Measurements from ENCODE around the gene ATP8B4.
A peak's percentile ranks its signal among the peaks of the same experiment; 100 is the strongest.

ATP8B4 gene

DNA sequence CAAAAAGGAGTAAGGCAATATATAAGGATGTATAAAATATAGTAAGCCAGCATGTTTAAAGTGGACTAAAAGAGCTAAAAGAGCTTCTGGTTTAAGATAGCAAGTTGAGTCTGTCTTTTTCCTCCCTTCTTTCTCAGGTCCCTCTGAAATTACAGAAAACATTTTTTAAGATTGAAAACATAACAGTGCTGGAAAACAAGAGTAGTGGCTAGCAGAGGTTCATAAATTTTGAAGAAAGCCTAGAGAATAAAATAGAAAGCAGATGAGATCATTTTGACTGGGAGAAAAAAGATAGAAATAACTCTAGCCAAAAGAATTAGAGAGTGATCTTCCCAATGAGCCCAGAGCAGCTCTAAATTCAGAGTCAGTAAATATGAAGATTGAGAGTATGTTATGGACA lies 41.9 kb downstream of the ATP8B4 start:
- no peak overlapping the region for H3K27ac Mint-ChIP-seq
- H3K4me1 Mint-ChIP-seq = no peaks in the 10 kb centered on the region
- no peaks in the 10 kb centered on the region for H3K9me3 Mint-ChIP-seq
- H3K4me3 Mint-ChIP-seq = no peak overlapping the region
- no peaks in the 10 kb centered on the region for H3K27me3 Mint-ChIP-seq
- ATAC-seq (replicated peaks) (no peak), DNase-seq (no peak)
- H3K36me3 Mint-ChIP-seq = no peaks in the 10 kb centered on the region

DNA sequence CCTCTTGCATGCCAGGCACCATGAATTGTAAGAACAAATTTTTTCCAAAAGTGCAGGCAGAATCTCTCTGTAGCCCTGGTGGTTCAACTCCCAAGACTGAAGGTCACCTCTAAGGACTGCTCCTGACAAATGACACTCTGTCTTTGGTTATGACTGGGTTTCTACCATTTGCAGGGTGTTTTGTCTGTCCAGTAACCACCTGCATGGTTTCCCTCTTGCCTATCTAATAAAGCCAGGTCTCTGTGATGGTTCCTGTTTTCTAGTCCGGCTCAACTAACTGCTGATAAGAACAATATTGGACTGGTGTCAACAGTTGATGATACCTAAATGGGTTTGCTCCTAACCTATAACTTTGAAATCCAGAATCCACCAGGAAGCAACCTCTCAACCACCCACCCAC lies 43.7 kb downstream of the ATP8B4 start:
- no peak overlapping the region for H3K27ac Mint-ChIP-seq

DNA sequence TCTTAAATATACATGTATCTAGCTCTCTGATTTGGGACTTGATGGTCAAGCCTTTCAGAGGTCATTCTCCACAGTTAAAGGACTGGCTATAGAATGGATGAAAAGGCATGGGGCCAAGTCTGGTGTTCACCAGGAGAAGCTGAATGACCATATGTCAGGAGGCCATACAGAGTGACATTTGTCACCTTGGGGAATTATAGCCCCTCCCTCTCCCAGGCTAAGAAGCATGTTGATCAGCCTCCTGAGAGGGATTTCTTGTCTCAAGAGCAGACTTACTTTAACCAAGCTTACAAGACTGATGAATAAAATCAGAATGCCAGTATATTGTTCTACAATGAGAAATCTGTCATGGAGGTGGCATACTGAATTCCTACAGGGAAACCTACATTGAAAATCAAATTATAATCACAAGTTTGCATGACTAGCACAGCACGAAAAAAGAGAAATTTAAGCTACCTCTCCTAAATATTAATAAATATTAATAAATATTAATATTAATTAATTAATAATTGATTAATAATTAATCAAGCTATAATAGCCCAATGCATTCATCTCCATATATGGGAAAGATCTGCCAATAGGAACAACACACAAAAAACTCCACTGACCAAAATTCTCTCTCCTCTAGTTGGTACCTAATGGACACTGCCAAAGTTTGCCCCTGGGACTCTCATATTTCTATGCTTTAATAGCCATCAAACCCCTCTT lies 47.3 kb downstream of the ATP8B4 start:
- DNase-seq = no peak
- H3K36me3 Mint-ChIP-seq = no peaks in the 10 kb centered on the region
- no peak overlapping the region for H3K4me3 Mint-ChIP-seq
- no peak for ATAC-seq (replicated peaks)
- H3K9me3 Mint-ChIP-seq = no peaks in the 10 kb centered on the region
- H3K27ac Mint-ChIP-seq = no peak overlapping the region
- peaks cover 6 to 8% of the 10 kb centered on the region in 2 donors for H3K4me1 Mint-ChIP-seq
- H3K27me3 Mint-ChIP-seq = peaks cover 8 to 9% of the 10 kb centered on the region in 2 donors

More for the DNA sequence above, 43.7 kb downstream of the ATP8B4 start:
- H3K9me3 Mint-ChIP-seq = no peaks in the 10 kb centered on the region
- DNase-seq (no peak), ATAC-seq (replicated peaks) (peak in 1 of 2 donors; percentile 36)
- no peaks in the 10 kb centered on the region for H3K4me1 Mint-ChIP-seq
- peaks cover 0 to 4% of the 10 kb centered on the region in 2 donors for H3K27me3 Mint-ChIP-seq
- no peaks in the 10 kb centered on the region for H3K36me3 Mint-ChIP-seq
- no peak overlapping the region for H3K4me3 Mint-ChIP-seq

- DNase-seq (no peak), ATAC-seq (replicated peaks) (no peak)
- Mint-ChIP-seq H3K27ac (no peak overlapping the region), H3K4me1 (peaks cover 11 to 12% of the 10 kb centered on the region in 2 donors), H3K4me3 (no peak overlapping the region), H3K9me3 (no peaks in the 10 kb centered on the region), H3K36me3 (no peaks in the 10 kb centered on the region), H3K27me3 (peaks cover 16 to 17% of the 10 kb centered on the region in 2 donors)
Observed at GRCh38 chr15:50068016-50068415, 51.0 kb downstream of the ATP8B4 start.

GRCh38 chr15:50067254-50067653 lies 51.8 kb downstream of the ATP8B4 start:
- ATAC-seq (replicated peaks) = no peak
- peaks cover 16 to 17% of the 10 kb centered on the region in 2 donors for H3K27me3 Mint-ChIP-seq
- H3K4me1 Mint-ChIP-seq = peaks cover 11 to 12% of the 10 kb centered on the region in 2 donors
- H3K9me3 Mint-ChIP-seq = no peaks in the 10 kb centered on the region
- no peak overlapping the region for H3K4me3 Mint-ChIP-seq
- no peak for DNase-seq
- no peaks in the 10 kb centered on the region for H3K36me3 Mint-ChIP-seq
- peak overlapping the region; percentile 28 for H3K27ac Mint-ChIP-seq

DNA sequence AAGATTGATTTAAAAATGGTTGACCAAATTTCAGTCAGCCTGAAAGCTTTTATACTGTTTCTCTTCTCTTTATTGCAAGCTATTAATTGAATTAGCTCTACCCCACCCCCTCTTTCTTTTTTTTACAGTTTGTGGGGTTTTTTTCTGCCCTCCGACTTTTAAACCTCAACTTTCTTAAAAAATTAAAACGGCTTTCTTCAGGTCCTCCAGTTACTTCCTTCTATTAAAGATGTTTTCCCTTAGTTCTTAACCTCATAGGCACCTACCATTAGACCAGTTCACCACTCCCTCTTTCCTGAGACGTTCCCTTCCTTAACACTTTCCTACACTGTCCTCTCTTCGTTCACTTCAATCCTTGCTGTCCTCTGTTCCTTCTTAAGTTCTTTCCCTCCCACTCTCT lies 52.4 kb downstream of the ATP8B4 start:
- peaks cover 11 to 12% of the 10 kb centered on the region in 2 donors for H3K4me1 Mint-ChIP-seq
- no peak for ATAC-seq (replicated peaks)

GRCh38 chr15:50066202-50066601 lies 52.8 kb downstream of the ATP8B4 start:
- no peaks in the 10 kb centered on the region for H3K36me3 Mint-ChIP-seq
- no peak overlapping the region for H3K4me3 Mint-ChIP-seq
- peaks cover 16 to 17% of the 10 kb centered on the region in 2 donors for H3K27me3 Mint-ChIP-seq
- ATAC-seq (replicated peaks) (peak; percentile 57 to 92), DNase-seq (peak; percentile 4)
- H3K27ac Mint-ChIP-seq = no peak overlapping the region
- peaks cover 11 to 12% of the 10 kb centered on the region in 2 donors for H3K4me1 Mint-ChIP-seq
- no peaks in the 10 kb centered on the region for H3K9me3 Mint-ChIP-seq

More for the DNA sequence above, 52.4 kb downstream of the ATP8B4 start:
- H3K27me3 Mint-ChIP-seq = peaks cover 16 to 17% of the 10 kb centered on the region in 2 donors
- no peaks in the 10 kb centered on the region for H3K9me3 Mint-ChIP-seq
- H3K36me3 Mint-ChIP-seq = no peaks in the 10 kb centered on the region
- peak overlapping the region; percentile 15 for H3K27ac Mint-ChIP-seq
- no peak for DNase-seq
- no peak overlapping the region for H3K4me3 Mint-ChIP-seq

GRCh38 chr15:50065279-50065678 lies 53.8 kb downstream of the ATP8B4 start:
- peaks cover 12 to 17% of the 10 kb centered on the region in 2 donors for H3K27me3 Mint-ChIP-seq
- H3K4me1 Mint-ChIP-seq = peaks cover 11 to 12% of the 10 kb centered on the region in 2 donors
- H3K27ac Mint-ChIP-seq = no peak overlapping the region
- ATAC-seq (replicated peaks) (no peak), DNase-seq (no peak)
- H3K9me3 Mint-ChIP-seq = no peaks in the 10 kb centered on the region
- H3K4me3 Mint-ChIP-seq = no peak overlapping the region
- H3K36me3 Mint-ChIP-seq = no peaks in the 10 kb centered on the region

- ATAC-seq (replicated peaks) (no peak), DNase-seq (no peak)
- Mint-ChIP-seq H3K27me3 (peaks cover 12 to 17% of the 10 kb centered on the region in 2 donors), H3K4me3 (no peak overlapping the region), H3K36me3 (no peaks in the 10 kb centered on the region), H3K27ac (no peak overlapping the region), H3K4me1 (peaks cover 14 to 15% of the 10 kb centered on the region in 2 donors), H3K9me3 (no peaks in the 10 kb centered on the region)
Observed at GRCh38 chr15:50064673-50065072, 54.4 kb downstream of the ATP8B4 start.

GRCh38 chr15:50063226-50063625 lies 55.8 kb downstream of the ATP8B4 start:
- peaks cover 17 to 18% of the 10 kb centered on the region in 2 donors for H3K4me1 Mint-ChIP-seq
- H3K36me3 Mint-ChIP-seq = no peaks in the 10 kb centered on the region
- H3K9me3 Mint-ChIP-seq = no peaks in the 10 kb centered on the region
- no peak overlapping the region for H3K4me3 Mint-ChIP-seq
- DNase-seq (no peak), ATAC-seq (replicated peaks) (no peak)
- peaks cover 16 to 17% of the 10 kb centered on the region in 2 donors for H3K27me3 Mint-ChIP-seq
- no peak overlapping the region for H3K27ac Mint-ChIP-seq

DNA sequence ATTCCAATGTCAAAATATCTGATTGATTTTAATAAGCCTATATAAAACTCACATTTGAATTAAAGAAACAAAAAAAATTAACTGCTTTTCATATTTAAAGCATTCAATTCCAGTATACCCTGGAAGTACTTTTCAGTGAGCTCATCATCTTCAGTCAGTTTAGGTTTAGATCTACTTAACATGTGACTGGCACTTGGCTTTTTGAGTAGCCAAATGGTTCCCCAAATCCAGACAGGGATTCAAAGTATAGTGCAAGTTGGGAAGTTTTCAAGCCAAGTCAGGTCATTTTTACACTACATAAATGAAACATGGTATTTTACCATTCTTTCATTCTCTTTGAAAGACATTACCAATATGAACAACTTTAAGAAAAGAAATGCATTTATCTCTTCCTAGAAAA lies 57.5 kb downstream of the ATP8B4 start:
- H3K9me3 Mint-ChIP-seq = no peaks in the 10 kb centered on the region
- no peak overlapping the region for H3K27ac Mint-ChIP-seq
- no peak for DNase-seq
- peaks cover 9 to 10% of the 10 kb centered on the region in 2 donors for H3K4me1 Mint-ChIP-seq
- no peak overlapping the region for H3K4me3 Mint-ChIP-seq
- no peak for ATAC-seq (replicated peaks)
- peaks cover 7 to 10% of the 10 kb centered on the region in 2 donors for H3K27me3 Mint-ChIP-seq
- no peaks in the 10 kb centered on the region for H3K36me3 Mint-ChIP-seq

DNA sequence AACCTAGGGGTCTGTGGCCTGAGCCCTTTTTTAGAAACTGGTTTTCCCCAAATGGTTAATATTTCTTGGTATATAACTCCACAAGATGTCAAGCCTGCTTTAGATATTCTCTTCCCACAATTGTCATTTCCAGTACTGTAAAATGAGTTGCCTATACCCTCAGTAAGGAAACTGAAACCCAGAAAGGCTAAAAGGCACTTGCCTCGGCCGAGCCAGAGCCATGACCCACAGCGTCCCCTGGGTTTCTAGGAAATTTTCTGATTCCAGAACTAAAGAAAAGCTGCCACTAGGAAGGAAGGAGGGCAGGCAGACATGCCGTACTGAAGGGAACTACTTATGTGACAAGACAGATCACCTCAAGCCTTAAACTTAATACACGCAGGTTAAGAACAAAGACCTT lies 59.1 kb downstream of the ATP8B4 start:
- peak in 1 of 2 donors; percentile 33 for ATAC-seq (replicated peaks)
- Mint-ChIP-seq H3K27me3 (peaks cover 8 to 17% of the 10 kb centered on the region in 2 donors), H3K4me1 (peaks cover 9 to 15% of the 10 kb centered on the region in 2 donors), H3K9me3 (no peaks in the 10 kb centered on the region), H3K36me3 (no peaks in the 10 kb centered on the region), H3K27ac (no peak overlapping the region), H3K4me3 (no peak overlapping the region)
- DNase-seq = no peak

DNA sequence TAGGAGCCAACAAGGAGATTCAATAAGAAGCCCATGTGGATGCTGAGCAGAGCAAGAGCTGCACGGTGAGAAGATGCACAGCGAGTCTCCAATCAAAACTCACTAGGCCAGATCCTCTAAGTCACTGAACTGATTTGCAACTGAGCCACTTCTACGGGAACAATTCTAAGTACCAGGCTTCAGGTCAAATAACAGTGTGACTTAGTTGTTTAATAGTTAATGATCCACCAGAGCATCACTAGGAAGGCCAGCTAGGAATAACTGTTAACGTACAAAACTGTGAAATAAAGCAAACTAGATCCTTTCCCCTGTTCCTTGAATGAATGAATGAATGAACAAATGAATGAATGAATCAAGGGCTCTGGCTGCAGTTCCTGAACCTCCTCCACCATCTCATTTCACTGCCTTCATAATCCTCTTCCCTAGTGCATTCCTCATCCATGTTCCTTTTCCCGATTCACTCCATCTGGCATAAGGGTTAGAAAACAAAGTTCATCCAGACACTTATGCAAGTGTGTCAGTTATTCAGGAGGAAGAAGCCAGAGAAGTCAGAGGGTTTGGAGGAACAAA lies 59.7 kb downstream of the ATP8B4 start:
- no peak overlapping the region for H3K4me3 Mint-ChIP-seq
- no peak for DNase-seq
- H3K27ac Mint-ChIP-seq = peak overlapping the region; percentile 62

GRCh38 chr15:50057905-50058639 lies 61.0 kb downstream of the ATP8B4 start:
- H3K27me3 Mint-ChIP-seq = peaks cover 7 to 14% of the 10 kb centered on the region in 2 donors
- H3K4me1 Mint-ChIP-seq = peaks cover 4 to 15% of the 10 kb centered on the region in 2 donors
- DNase-seq (no peak), ATAC-seq (replicated peaks) (no peak)
- H3K27ac Mint-ChIP-seq = no peak overlapping the region
- no peaks in the 10 kb centered on the region for H3K36me3 Mint-ChIP-seq
- no peak overlapping the region for H3K4me3 Mint-ChIP-seq
- no peaks in the 10 kb centered on the region for H3K9me3 Mint-ChIP-seq

More for the DNA sequence above, 59.7 kb downstream of the ATP8B4 start:
- ATAC-seq (replicated peaks) = no peak
- no peaks in the 10 kb centered on the region for H3K36me3 Mint-ChIP-seq
- no peaks in the 10 kb centered on the region for H3K9me3 Mint-ChIP-seq
- H3K27me3 Mint-ChIP-seq = peaks cover 8 to 16% of the 10 kb centered on the region in 2 donors
- H3K4me1 Mint-ChIP-seq = peaks cover 4 to 15% of the 10 kb centered on the region in 2 donors

Measured in stimulated activated naive B cell treated with anti-CD40 and anti-IgM and Interleukin-4, amounts not matched to agents 10 μg/mL and 1 μg/mL and 100 μg/mL, for 72 hours (primary cell).